Testis (tissue), 3 donors: Measurements from ENCODE around the gene ADK. TPM values are rescaled to one million over a fixed set of nuclear protein-coding genes. Genes with fewer than 3 reads are reported as not detected.

Experiments used
- DNase-seq: peaks from one replicate; pipeline ENCODE4 v3.0.0-alpha.2; 2019
- H3K27ac ChIP-seq, 2 donors: fragments of 200-600 bp; sonication (generic); one replicate each; pipeline ENCODE4 v1.5.1; 2019
- H3K27me3 ChIP-seq: fragments of 200-600 bp; sonication (generic); one replicate; pipeline ENCODE4 v1.5.1; 2019
- H3K36me3 ChIP-seq: fragments of 200-600 bp; sonication (generic); one replicate; pipeline ENCODE4 v1.5.1; 2017; ENCODE audit warnings: low read depth; ENCODE audit errors: missing control alignments
- H3K4me1 ChIP-seq: fragments of 200-600 bp; sonication (generic); one replicate; pipeline ENCODE4 v1.5.1; 2019
- H3K4me3 ChIP-seq, 2 donors: fragments of 200-600 bp; sonication (generic); one replicate each; pipeline ENCODE4 v1.5.1; 2017 to 2019
- H3K9me3 ChIP-seq: fragments of 200-600 bp; sonication (generic); one replicate; pipeline ENCODE4 v1.5.1; 2017
- POLR2A ChIP-seq: fragments of 450-650 bp; IDR thresholded peaks from one replicate; pipeline ENCODE4 v1.6.1; 2017; ENCODE audit warnings: antibody characterized with exemption, mild to moderate bottlenecking, moderate library complexity
- WGBS, 2 donors: methylation state at CpG; one replicate each; pipeline ENCODE4 v1.1.5; 2018; 5-methylcytosine and 5-hydroxymethylcytosine counted together
- intact Hi-C: fragments of 100-400 bp; cut with DNase I; formaldehyde crosslinking; loops from one replicate; pipeline ENCODE4 v1.15.1; 2023; ENCODE audit warnings: low total_unique reads
- polyA plus RNA-seq: library from polyadenylated mRNA; stranded (reverse); fragments of 350-450 nt; fragmentation: Illumina TruSeq; extraction: RNeasy Lipid Tissue Mini Kit (QIAGEN cat#74804); gene quantifications from one replicate; pipeline ENCODE4 v1.2.3, GENCODE V29; 2014; ENCODE audit warnings: low read depth, low replicate concordance; ENCODE audit not compliant: insufficient read depth
- total RNA-seq, 2 donors: library from RNA; depleted of rRNA; stranded (reverse); fragments of >200 nt; gene quantifications; one replicate each; pipeline ENCODE4 v1.2.3, GENCODE V29; 2016
- TF ChIP-seq, protein P1 (sequence below), 3 experiments: fragments of 450-650 bp in 2 of 3; fragments of 200-600 bp in 1 of 3; sonication (generic) in 1 of 3; IDR thresholded peaks; one replicate each; pipeline ENCODE4 v1.5.1; 2016 to 2019; ENCODE audit warnings: antibody characterized with exemption in 3 of 3, mild to moderate bottlenecking in 2 of 3, moderate library complexity in 1 of 3

Gene ADK
- total and polyA plus RNA-seq, 3 donors from 2014 or later: 23.3 to 61.8 (median 55.3) TPM

DNA sequence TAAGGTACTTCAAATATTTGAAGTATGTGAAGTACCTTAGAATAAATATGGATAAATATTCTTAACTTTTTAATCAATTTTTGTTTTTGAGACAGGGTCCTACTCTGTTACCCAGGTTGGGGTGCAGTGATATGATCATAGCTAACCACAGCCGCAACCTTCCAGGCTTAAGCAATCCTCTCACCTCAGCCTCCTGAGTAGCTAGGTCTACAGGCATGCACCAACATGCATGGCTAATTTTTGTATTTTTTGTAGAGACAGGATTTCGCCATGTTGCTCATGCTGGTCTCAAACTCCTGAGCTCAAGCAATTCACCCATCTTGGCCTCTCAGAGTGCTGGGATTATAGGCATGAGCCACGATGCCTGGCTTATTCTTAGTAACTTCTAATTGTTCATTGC lies 555.9 kb downstream of the ADK start:
- H3K27me3 ChIP-seq: no peaks in the 10 kb centered on the region
- no peak overlapping the region for H3K4me3 ChIP-seq
- no peak for DNase-seq
- TF ChIP-seq POLR2A: no peak
- TF ChIP-seq, protein P1, sequence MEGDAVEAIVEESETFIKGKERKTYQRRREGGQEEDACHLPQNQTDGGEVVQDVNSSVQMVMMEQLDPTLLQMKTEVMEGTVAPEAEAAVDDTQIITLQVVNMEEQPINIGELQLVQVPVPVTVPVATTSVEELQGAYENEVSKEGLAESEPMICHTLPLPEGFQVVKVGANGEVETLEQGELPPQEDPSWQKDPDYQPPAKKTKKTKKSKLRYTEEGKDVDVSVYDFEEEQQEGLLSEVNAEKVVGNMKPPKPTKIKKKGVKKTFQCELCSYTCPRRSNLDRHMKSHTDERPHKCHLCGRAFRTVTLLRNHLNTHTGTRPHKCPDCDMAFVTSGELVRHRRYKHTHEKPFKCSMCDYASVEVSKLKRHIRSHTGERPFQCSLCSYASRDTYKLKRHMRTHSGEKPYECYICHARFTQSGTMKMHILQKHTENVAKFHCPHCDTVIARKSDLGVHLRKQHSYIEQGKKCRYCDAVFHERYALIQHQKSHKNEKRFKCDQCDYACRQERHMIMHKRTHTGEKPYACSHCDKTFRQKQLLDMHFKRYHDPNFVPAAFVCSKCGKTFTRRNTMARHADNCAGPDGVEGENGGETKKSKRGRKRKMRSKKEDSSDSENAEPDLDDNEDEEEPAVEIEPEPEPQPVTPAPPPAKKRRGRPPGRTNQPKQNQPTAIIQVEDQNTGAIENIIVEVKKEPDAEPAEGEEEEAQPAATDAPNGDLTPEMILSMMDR (IDR thresholded peaks at IDR 0.05): no peak
- H3K36me3 ChIP-seq: no peaks in the 10 kb centered on the region
- H3K4me1 ChIP-seq: no peaks in the 10 kb centered on the region
- no peak overlapping the region for H3K27ac ChIP-seq
- H3K9me3 ChIP-seq: no peaks in the 10 kb centered on the region
- intact Hi-C loops: no loop called here
- WGBS, 2 donors: 87 to 97% methylated on average over 3 of the region's 3 CpGs

DNA sequence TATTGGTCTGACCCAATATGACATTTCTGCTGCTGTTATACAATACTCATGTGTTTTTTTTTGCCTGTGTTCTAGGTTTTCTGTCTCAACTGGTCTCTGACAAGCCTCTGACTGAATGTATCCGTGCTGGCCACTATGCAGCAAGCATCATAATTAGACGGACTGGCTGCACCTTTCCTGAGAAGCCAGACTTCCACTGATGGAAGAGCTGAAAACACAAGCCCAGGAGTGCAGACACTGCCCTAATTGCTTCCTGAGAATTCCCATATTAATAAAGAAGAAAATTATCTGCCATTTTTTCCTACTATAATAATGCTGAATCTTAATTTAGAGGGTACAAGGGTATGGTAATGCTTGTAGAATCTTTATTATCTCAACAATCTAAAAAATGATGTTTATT lies 557.2 kb downstream of the ADK start:
- intact Hi-C loops: no loop called here
- Histone ChIP-seq H3K4me3 (no peak overlapping the region), H3K9me3 (no peaks in the 10 kb centered on the region), H3K36me3 (no peaks in the 10 kb centered on the region), H3K27ac (no peak overlapping the region), H3K4me1 (no peaks in the 10 kb centered on the region), H3K27me3 (no peaks in the 10 kb centered on the region)
- no peak for DNase-seq
- 89 to 94% methylated on average over 2 of the region's 2 CpGs for WGBS, 2 donors
- TF ChIP-seq, protein P1 (IDR thresholded peaks at IDR 0.05): no peak
- no peak for TF ChIP-seq POLR2A

DNA sequence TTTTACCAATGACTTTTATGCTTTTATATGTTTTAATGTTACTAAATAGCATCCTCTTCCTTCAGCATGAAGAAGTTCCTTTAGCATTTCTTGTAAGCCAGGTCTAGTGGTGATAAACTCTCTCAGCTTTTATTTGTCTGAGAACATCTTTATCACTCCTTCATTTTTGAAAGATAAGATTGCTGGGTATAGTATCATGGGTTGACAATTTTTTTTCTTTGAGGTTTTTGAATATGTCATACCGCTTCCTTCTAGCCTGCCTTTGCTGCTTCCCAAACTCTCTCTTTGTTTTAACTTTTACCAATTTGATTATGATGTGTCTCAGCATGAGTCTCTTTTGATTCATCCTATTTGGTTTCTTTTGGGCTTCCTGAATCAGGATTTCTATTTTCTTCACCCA lies 567.2 kb downstream of the ADK start:
- no peak for DNase-seq
- H3K9me3 ChIP-seq: no peaks in the 10 kb centered on the region
- H3K4me1 ChIP-seq: no peaks in the 10 kb centered on the region
- no peak overlapping the region for H3K27ac ChIP-seq
- TF ChIP-seq POLR2A: no peak
- TF ChIP-seq, protein P1 (IDR thresholded peaks at IDR 0.05): no peak
- 94 to 100% methylated on average over 1 of the region's 1 CpG for WGBS, 2 donors
- H3K36me3 ChIP-seq: no peaks in the 10 kb centered on the region
- intact Hi-C loops: no loop called here
- no peak overlapping the region for H3K4me3 ChIP-seq
- H3K27me3 ChIP-seq: no peaks in the 10 kb centered on the region

DNA sequence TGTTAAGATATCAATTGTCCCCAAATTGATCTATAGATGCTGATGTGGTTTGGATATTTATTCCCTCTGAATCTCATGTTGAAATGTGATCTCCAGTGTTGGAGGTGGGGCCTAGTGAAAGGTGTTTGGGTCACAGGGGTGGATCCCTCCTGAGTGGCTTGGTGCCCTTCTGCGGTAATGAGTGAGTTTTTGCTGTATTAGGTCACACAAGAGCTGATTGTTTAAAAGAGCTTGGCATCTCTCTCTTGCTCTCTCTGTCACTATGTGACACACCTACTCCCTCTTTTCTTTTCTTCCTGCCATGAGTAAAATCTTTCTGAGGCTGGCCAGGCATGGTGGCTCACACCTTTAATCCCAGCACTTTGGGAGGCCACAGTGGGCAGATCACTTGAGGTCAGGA lies 577.2 kb downstream of the ADK start:
- no peaks in the 10 kb centered on the region for H3K9me3 ChIP-seq
- H3K27me3 ChIP-seq: no peaks in the 10 kb centered on the region
- WGBS, 2 donors: 95 to 96% methylated on average over 1 of the region's 1 CpG
- no peaks in the 10 kb centered on the region for H3K4me1 ChIP-seq
- H3K36me3 ChIP-seq: no peaks in the 10 kb centered on the region
- H3K27ac ChIP-seq: no peak overlapping the region
- DNase-seq: no peak
- intact Hi-C loops: no loop called here
- TF ChIP-seq, protein P1 (IDR thresholded peaks at IDR 0.05): no peak
- TF ChIP-seq POLR2A: no peak
- H3K4me3 ChIP-seq: no peak overlapping the region

DNA sequence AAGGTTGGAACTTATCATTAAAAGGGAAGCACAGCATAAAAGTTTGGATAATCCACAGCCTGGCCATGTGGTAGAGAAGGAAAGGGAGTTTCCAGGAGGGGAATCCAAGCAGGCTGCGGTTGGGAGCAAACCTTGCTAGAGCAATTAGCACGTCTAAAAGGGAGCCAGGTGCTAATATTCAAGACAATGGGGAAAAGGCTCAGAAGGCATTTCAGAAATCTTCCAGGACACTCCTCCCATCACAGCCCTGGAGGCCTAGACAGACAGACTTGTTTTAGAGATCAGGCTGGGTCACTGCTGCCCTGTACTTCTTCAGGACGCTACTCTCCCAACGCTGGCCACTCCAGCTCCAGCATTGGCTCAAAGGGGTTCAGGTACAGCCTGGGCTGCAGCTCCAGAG lies 579.2 kb downstream of the ADK start:
- no peaks in the 10 kb centered on the region for H3K9me3 ChIP-seq
- no peak for TF ChIP-seq POLR2A
- TF ChIP-seq, protein P1 (IDR thresholded peaks at IDR 0.05): no peak
- H3K36me3 ChIP-seq: no peaks in the 10 kb centered on the region
- no peak overlapping the region for H3K27ac ChIP-seq
- intact Hi-C loops: no loop called here
- no peaks in the 10 kb centered on the region for H3K4me1 ChIP-seq
- DNase-seq: no peak
- no peaks in the 10 kb centered on the region for H3K27me3 ChIP-seq
- no peak overlapping the region for H3K4me3 ChIP-seq
- 53 to 60% methylated on average over 4 of the region's 4 CpGs for WGBS, 2 donors
